Measurements from ENCODE around the gene NR5A2.

- TF ChIP-seq CTCF (IDR thresholded peaks at IDR 0.05 in 4 of 5, conservative IDR thresholded peaks at IDR 0.05 in 1 of 5) (no peak), POLR2A (IDR thresholded peaks at IDR 0.05) (no peak)
Measured at GRCh38 chr1:200168926-200169325, 141.4 kb downstream of the NR5A2 start.

Measured in gastrocnemius medialis (tissue), 4 donors.